AG04450 (cell line): Measurements from ENCODE around the gene PHACTR4. TPM values are rescaled to one million over a fixed set of nuclear protein-coding genes. Genes with fewer than 3 reads are reported as not detected.

ENCODE experiments used
- CTCF ChIA-PET: fragments of 300-600, 350-600 bp; formaldehyde crosslinking; extraction: SDS; loops from one replicate; lab custom pipeline; 2022; ENCODE audit warnings: antibody characterized with exemption, inconsistent platforms; lab: Charles Lee
- POLR2A ChIA-PET: fragments of 350-600 bp; formaldehyde crosslinking; extraction: SDS; loops from one replicate; lab custom pipeline; 2021; ENCODE audit warnings: antibody characterized with exemption, inconsistent platforms; lab: Yijun Ruan, JAX
- DNase-seq: peaks from one replicate; pipeline ENCODE4 v3.0.0-alpha.2; 2011; ENCODE audit warnings: low read depth, low spot score
- H3K27ac ChIP-seq: one replicate; pipeline ENCODE4 v1.5.1; 2012; ENCODE audit warnings: low read depth, low read length, control low read depth
- H3K27me3 ChIP-seq: one replicate; pipeline ENCODE4 v1.6.0; 2012; ENCODE audit warnings: low read length; ENCODE audit not compliant: control insufficient read depth, insufficient read depth
- H3K4me3 ChIP-seq: 2 replicates; pipeline ENCODE4 v1.5.1; 2011; ENCODE audit warnings: mild to moderate bottlenecking, low read depth, low read length, control low read depth
- H3K9me3 ChIP-seq: 2 replicates; pipeline ENCODE4 v1.5.1; 2012; ENCODE audit warnings: low read length; ENCODE audit not compliant: control insufficient read depth, insufficient read depth
- polyA plus RNA-seq: library from polyadenylated mRNA; depleted of rRNA; stranded (reverse); fragments of >200 nt; gene quantifications from 2 replicates; pipeline ENCODE4 v1.2.3, GENCODE V29; 2011
- TF ChIP-seq, protein P1 (sequence below): IDR thresholded peaks from 2 replicates; pipeline ENCODE4 v1.5.1; 2011; ENCODE audit warnings: low read depth, low read length, control low read depth, inconsistent platforms

The PHACTR4 gene
- polyA plus RNA-seq, 1 experiment = 12.3 TPM

DNA sequence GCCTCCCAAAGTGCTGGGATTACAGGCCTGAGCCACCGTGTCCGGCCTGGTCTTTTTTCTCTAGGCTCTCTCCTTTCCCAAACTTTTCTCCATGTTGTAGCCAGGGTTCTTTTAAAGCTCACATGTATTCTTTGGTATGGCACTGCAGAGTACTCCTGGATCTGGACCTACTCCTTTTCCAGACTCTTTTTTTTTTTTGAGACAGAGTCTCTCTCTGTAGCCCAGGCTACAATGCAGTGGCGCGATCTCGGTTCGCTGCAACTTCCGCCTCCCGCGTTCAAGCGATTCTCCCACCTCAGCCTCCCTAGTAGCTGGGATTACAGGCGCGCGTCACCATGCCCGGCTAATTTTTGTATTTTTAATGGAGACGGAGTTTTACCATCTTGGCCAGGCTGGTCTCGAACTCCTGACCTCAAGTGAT is 41.3 kb upstream of the PHACTR4 start:
- DNase-seq = no peak
- POLR2A ChIA-PET = interaction anchor here (0.6 to 1.7 kb wide), 16 partner anchors 13 to 818 kb away, joined by 3 to 18 read pairs (median 5); partner anchors contain the start of genes PHACTR4, RCC1 and SESN2
- Histone ChIP-seq H3K9me3 (no peaks in the 10 kb centered on the region; the same call in 1 of the 2 replicates), H3K4me3 (peak overlapping the region; percentile 59), H3K27me3 (no peaks in the 10 kb centered on the region), H3K27ac (no peak overlapping the region)
- CTCF ChIA-PET = interaction anchor here (0.9 to 2.8 kb wide), 4 partner anchors 9 to 80 kb away, joined by 3 to 12 read pairs (median 4); no protein-coding TSS in a partner anchor
- TF ChIP-seq, protein P1, sequence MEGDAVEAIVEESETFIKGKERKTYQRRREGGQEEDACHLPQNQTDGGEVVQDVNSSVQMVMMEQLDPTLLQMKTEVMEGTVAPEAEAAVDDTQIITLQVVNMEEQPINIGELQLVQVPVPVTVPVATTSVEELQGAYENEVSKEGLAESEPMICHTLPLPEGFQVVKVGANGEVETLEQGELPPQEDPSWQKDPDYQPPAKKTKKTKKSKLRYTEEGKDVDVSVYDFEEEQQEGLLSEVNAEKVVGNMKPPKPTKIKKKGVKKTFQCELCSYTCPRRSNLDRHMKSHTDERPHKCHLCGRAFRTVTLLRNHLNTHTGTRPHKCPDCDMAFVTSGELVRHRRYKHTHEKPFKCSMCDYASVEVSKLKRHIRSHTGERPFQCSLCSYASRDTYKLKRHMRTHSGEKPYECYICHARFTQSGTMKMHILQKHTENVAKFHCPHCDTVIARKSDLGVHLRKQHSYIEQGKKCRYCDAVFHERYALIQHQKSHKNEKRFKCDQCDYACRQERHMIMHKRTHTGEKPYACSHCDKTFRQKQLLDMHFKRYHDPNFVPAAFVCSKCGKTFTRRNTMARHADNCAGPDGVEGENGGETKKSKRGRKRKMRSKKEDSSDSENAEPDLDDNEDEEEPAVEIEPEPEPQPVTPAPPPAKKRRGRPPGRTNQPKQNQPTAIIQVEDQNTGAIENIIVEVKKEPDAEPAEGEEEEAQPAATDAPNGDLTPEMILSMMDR = no peak

DNA sequence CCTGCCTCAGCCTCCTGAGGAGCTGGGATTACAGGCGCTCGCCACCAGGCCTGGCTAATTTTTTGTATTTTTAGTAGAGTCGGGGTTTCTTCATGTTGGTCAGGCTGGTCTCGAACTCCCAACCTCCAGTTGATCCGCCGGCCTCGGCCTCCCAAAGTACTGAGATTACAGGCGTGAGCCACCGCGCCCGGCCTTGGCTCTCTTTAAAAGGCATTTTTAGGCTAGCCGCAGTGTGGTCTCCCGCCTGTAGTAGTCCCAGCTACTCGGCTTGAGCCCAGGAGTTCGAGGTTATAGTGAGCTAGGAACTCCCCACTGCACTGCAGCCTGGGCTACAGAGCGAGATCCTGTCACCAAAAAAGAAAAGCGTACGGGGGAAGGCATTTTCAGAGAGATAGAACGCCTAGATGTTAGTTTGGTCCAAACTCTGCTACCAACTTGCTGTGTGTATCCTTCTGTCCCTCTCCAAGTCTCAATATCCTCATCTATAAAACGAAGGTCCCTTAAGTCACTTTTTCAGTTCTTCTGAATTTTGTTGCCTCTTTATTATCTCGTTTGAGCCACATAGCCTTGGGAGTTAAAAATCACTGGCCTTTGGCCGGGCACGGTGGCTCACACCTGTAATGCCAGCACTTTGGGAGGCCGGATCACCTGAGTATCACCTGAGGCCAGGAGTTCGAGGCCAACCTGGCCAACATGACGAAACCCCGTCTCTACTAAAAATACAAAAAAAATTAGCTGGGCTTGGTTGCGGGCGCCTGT is 40.0 kb upstream of the PHACTR4 start:
- DNase-seq = no peak
- H3K9me3 ChIP-seq = no peaks in the 10 kb centered on the region; the same call in 1 of the 2 replicates
- H3K27me3 ChIP-seq = no peaks in the 10 kb centered on the region
- H3K4me3 ChIP-seq = peak overlapping the region; percentile 85
- ChIA-PET CTCF (interaction anchor here (0.9 to 2.8 kb wide), 4 partner anchors 8 to 81 kb away, joined by 3 to 12 read pairs (median 4); no protein-coding TSS in a partner anchor), POLR2A (interaction anchor here (0.6 to 1.7 kb wide), 15 partner anchors 11 to 252 kb away, joined by 3 to 18 read pairs (median 7); partner anchors contain the start of genes PHACTR4 and SESN2)
- H3K27ac ChIP-seq = peak overlapping the region; percentile 86
- TF ChIP-seq, protein P1 = 0 out of 2 replicates have a peak, but pooled peaks have one; percentile 13

DNA sequence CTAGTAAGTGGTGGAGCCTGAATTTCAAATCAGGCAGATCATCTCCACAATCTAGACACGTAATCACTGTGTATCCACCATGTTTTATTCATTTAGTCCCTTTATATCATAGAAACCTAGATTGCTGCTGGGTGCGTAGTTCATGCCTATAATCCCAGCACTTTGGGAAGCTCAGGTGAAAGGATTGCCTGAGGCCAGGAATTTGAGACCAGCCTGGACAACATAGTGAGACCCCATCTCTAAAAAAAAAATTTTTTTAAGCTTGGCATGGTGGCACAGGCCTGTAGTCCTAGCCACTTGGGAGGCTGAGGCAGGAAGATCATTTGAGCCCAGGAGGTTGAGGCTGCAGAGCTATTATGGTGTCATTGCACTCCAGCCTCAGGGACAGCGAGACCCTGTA is 30.6 kb upstream of the PHACTR4 start:
- ChIA-PET CTCF (interaction anchor here (1.0 kb wide), 1 partner anchor 21 kb away, joined by 3 read pairs; no protein-coding TSS in a partner anchor), POLR2A (no interaction called here)
- DNase-seq = no peak
- TF ChIP-seq, protein P1 = no peak
- no peak overlapping the region for H3K4me3 ChIP-seq
- no peak overlapping the region for H3K27ac ChIP-seq
- H3K27me3 ChIP-seq = no peaks in the 10 kb centered on the region
- no peaks in the 10 kb centered on the region for H3K9me3 ChIP-seq

DNA sequence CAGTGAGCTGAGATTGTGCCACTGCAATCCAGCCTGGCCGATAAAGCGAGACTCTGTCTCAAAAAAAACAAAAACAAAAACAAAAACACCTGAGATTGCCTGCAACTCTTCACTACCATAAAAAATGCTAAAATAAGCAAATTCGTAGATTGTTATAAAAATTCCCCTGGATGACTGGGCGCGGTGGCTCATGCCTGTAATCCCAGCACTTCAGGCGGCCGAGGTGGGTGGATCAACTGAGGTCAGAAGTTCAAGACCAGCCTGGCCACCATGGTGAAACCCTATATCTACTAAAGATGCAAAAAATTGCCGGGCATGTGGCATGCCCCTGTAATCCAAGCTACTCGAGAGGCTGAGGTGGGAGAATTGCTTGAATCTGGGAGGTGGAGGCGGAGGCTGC is 30.0 kb upstream of the PHACTR4 start:
- ChIA-PET CTCF (interaction anchor here (1.0 kb wide), 1 partner anchor 20 kb away, joined by 3 read pairs; no protein-coding TSS in a partner anchor), POLR2A (no interaction called here)
- Histone ChIP-seq H3K4me3 (no peak overlapping the region), H3K9me3 (no peaks in the 10 kb centered on the region), H3K27ac (no peak overlapping the region), H3K27me3 (no peaks in the 10 kb centered on the region)
- TF ChIP-seq, protein P1 = no peak
- no peak for DNase-seq
